Heart left ventricle (tissue), 16 donors: ENCODE data around the gene SDR42E1. TPM values are rescaled to one million over a fixed set of nuclear protein-coding genes. Genes with fewer than 3 reads are reported as not detected.

Experiments
- ATAC-seq, 4 donors: fragments of 200-7000 bp; cut with Tn5 transposase; one replicate each; pipeline ENCODE4 v1.9.1; 2020 to 2022; ENCODE audit warnings: moderate library complexity in 4 of 4, mild to moderate bottlenecking in 3 of 4, moderate number of reproducible peaks in 1 of 4
- DNase-seq, 5 donors: peaks; one replicate each; pipeline ENCODE4 v3.0.0-alpha.2; 2020
- H3K27ac ChIP-seq, 12 donors: fragments of 200-600 bp; sonication (generic) in 4 of 12; one replicate each; pipeline versions ENCODE4 v1.5.0 to v1.8.0; 2016 to 2022; ENCODE audit warnings: mild to moderate bottlenecking in 2 of 12
- H3K27me3 ChIP-seq, 9 donors: fragments of 200-600 bp; sonication (generic) in 2 of 9; one replicate each; pipeline versions ENCODE4 v1.5.1 to v1.8.0; 2016 to 2022; ENCODE audit warnings: mild to moderate bottlenecking in 3 of 9
- H3K36me3 ChIP-seq, 9 donors: fragments of 200-600 bp; sonication (generic) in 2 of 9; one replicate each; pipeline versions ENCODE4 v1.5.0 to v1.8.0; 2018 to 2022; ENCODE audit warnings: mild to moderate bottlenecking in 2 of 9
- H3K4me1 ChIP-seq, 12 donors: fragments of 200-600 bp; sonication (generic) in 4 of 12; one replicate each; pipeline versions ENCODE4 v1.5.0 to v1.8.0; 2016 to 2022; ENCODE audit warnings: mild to moderate bottlenecking in 3 of 12
- H3K4me3 ChIP-seq, 12 donors: fragments of 200-600 bp; sonication (generic) in 4 of 12; one replicate each; pipeline versions ENCODE4 v1.5.0 to v1.8.0; 2017 to 2022; ENCODE audit warnings: mild to moderate bottlenecking in 9 of 12, moderate library complexity in 4 of 12
- H3K9me3 ChIP-seq, 12 donors: fragments of 200-600 bp; sonication (generic) in 4 of 12; one replicate each; pipeline versions ENCODE4 v1.5.0 to v1.8.0; 2016 to 2022; ENCODE audit warnings: mild to moderate bottlenecking in 1 of 12
- POLR2A ChIP-seq, 2 donors: fragments of 450-650 bp; IDR thresholded peaks; one replicate each; pipeline ENCODE4 v1.6.1; 2017; ENCODE audit warnings: antibody characterized with exemption in 2 of 2, mild to moderate bottlenecking in 2 of 2, moderate library complexity in 2 of 2
- WGBS, 4 donors: extraction: QIAGEN DNeasy Blood & Tissue Kit in 2 of 4; methylation state at CpG; one replicate each; pipeline versions ENCODE4 v1.1.5 to v1.1.7; 2013 to 2018; 5-methylcytosine and 5-hydroxymethylcytosine counted together
- intact Hi-C, 10 donors: fragments of 100-400 bp; cut with DNase I; formaldehyde crosslinking; loops; one replicate each; pipeline versions ENCODE4 v1.11.1 to v1.14.2; 2022
- polyA plus RNA-seq, 2 donors: library from polyadenylated mRNA; stranded (reverse); fragments of 200-250 nt; gene quantifications; one replicate each; pipeline ENCODE4 v1.2.3, GENCODE V29; 2013
- total RNA-seq, 9 donors: library from RNA; depleted of rRNA in 2 of 9; stranded (reverse); fragments of >200 nt in 2 of 9; fragmentation: NEBNext Ultra II Directional in 3 of 9; extraction: Animal tissue kit (Norgen Biotek cat#: 25700) in 3 of 9; gene quantifications; one replicate each; pipeline versions ENCODE4 v1.1.0 to v1.2.4, GENCODE V29; 2016 to 2023
- TF ChIP-seq, protein P1 (sequence below), 12 donors: fragments of 200-600 bp; sonication (generic) in 4 of 12; IDR thresholded peaks; one replicate each; pipeline versions ENCODE4 v1.5.0 to v1.8.0; 2018 to 2022; ENCODE audit warnings: antibody characterized with exemption in 12 of 12, mild to moderate bottlenecking in 5 of 12
- donor health status: ischemic (EF 13 %, LVEDD 7.1; RV severe dilation, severe dysfunction).
- donor health status: healthy with polysubstance abuse.
- donor health status: DM: no; HTN: yes; CAD: no.
- donor health status: DM: no; HTN: no; CAD: no.
- donor health status: ischemic (EF 25% LVEDD 6.9; RV normal size, moderate dysfunction).
- donor health status: ischemic (EF 25% LVEDD 5.7; RV mildly dilated, moderate dysfunction).
- donor health status: healthy.
- donor health status: DM: yes; HTN: yes; CAD: no.
- donor health status: ischemic (EF 35%, LVEDD 5.7; RV mildly dilated, moderate dysfunction).
- donor health status: nonischemic (EF 11% LVEDD 7.7; RV severe dilation, severe dysfunction).
- donor health status: DM: yes; HTN: yes; CAD: no.
- donor health status: PGD.
- donor health status: ischemic (EF 29% LVEDD 5.4; RV normal size, mild dysfunction).
- donor health status: nonischemic (EF 23%, LVEDD 6.1; RV moderate dilation, normal function).

The SDR42E1 gene
- total and polyA plus RNA-seq, 11 donors = 0.06 to 2.2 (median 0.75) TPM; not detected in 1

DNA sequence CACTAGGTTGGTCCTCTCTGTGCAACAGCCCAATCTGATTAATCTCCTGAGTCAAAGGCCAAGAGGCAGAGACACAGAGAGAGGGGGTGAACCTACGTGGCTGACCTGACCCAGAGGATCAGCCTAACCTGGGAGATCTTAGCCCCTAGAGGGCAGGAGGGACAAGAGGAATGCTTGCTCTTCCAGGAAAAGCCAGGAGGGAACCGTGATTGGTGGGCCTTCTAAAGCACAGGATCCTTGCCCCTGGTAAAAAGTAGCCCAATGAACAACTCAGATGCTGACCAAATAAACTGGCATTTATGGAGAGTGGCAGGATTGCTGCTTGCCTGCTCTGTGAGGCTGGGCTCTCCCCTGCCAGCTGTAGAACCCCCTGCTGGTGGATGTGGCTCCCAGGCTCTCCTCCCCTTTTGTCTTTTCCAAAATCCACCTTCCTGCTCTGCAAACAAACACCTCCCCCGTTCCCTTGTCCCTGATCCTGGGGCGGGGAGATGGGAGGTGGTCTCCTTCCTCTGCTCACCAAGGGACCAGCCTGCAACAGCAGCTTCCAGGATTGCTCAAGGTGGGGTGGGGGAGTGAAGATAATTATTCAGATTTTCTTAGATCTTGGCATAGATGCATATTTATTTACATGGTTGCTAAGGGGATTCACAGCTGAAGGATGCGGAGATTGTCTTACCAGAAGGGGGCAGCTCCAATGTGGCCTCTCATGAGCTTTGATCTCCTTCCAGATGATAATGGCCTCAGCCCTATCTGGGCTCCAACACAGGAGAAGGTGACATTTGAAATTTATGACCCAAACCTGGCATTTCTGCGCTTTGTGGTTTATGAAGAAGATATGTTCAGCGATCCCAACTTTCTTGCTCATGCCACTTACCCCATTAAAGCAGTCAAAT, 71.9 kb downstream of the SDR42E1 start:
- Histone ChIP-seq H3K4me1 (peaks cover 0 to 5% (median 0%) of the 10 kb centered on the region in 12 donors), H3K27me3 (peaks cover 0 to 7% (median 0%) of the 10 kb centered on the region in 9 donors), H3K4me3 (no peak overlapping the region), H3K27ac (no peak overlapping the region), H3K9me3 (no peaks in the 10 kb centered on the region), H3K36me3 (peaks cover 0 to 90% (median 0%) of the 10 kb centered on the region in 9 donors)
- ATAC-seq (peak in 2 of 4 donors; percentile 31 to 72), DNase-seq (no peak)
- intact Hi-C loops = loop anchor here (1.0 to 10.0 kb wide), 7 partner anchors 123 to 293 kb away; no protein-coding TSS in a partner anchor
- WGBS, 4 donors = 51 to 67% (median 56%) methylated on average over 7 of the region's 7 CpGs
- TF ChIP-seq, protein P1, sequence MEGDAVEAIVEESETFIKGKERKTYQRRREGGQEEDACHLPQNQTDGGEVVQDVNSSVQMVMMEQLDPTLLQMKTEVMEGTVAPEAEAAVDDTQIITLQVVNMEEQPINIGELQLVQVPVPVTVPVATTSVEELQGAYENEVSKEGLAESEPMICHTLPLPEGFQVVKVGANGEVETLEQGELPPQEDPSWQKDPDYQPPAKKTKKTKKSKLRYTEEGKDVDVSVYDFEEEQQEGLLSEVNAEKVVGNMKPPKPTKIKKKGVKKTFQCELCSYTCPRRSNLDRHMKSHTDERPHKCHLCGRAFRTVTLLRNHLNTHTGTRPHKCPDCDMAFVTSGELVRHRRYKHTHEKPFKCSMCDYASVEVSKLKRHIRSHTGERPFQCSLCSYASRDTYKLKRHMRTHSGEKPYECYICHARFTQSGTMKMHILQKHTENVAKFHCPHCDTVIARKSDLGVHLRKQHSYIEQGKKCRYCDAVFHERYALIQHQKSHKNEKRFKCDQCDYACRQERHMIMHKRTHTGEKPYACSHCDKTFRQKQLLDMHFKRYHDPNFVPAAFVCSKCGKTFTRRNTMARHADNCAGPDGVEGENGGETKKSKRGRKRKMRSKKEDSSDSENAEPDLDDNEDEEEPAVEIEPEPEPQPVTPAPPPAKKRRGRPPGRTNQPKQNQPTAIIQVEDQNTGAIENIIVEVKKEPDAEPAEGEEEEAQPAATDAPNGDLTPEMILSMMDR (IDR thresholded peaks at IDR 0.05) = peak in 1 of 12 donors; percentile 5
- no peak for TF ChIP-seq POLR2A (IDR thresholded peaks at IDR 0.05)

Other genes with a start within 250 kb of the SDR42E1 start
- gene PLCG2, start 232.2 kb downstream of the SDR42E1 start, total RNA-seq = 10 to 100 TPM in 2 of 9 donors, 1 to 10 TPM in 7; 3.7 to 35.4 (median 6.0) TPM
- 1 to 10 TPM; 2.0 to 2.5 TPM for gene PLCG2, start 232.2 kb downstream of the SDR42E1 start, polyA plus RNA-seq
- not detected for gene HSD17B2, start 23.8 kb upstream of the SDR42E1 start, total RNA-seq
- gene HSD17B2, start 23.8 kb upstream of the SDR42E1 start, polyA plus RNA-seq = under 1 TPM in 1 of 2 donors, not detected in 1; 0.11 TPM
- 10 to 100 TPM in 3 of 9 donors, 1 to 10 TPM in 6; 6.4 to 16.0 (median 8.6) TPM for gene MPHOSPH6, start 158.8 kb upstream of the SDR42E1 start, total RNA-seq
- 10 to 100 TPM; 14.7 to 20.5 TPM for gene MPHOSPH6, start 158.8 kb upstream of the SDR42E1 start, polyA plus RNA-seq